ENCODE results near the gene B3GNT5. TPM values are rescaled to one million over a fixed set of nuclear protein-coding genes. Genes with fewer than 3 reads are reported as not detected.

Gene B3GNT5
- total and polyA plus RNA-seq, 9 of the 15 experiments (the other 6 are each of a cell fraction or from before 2014, with no cell fraction given): 8.8 to 23.8 (median 14.4) TPM

GRCh38 chr3:183210862-183211341 lies 42.2 kb upstream of the B3GNT5 start:
- ATAC-seq (no peak), FAIRE-seq (no peak), DNase-seq (ENCODE audit: extremely low read depth in 1 of 4, low spot score in 3 of 4) (no peak)
- Histone ChIP-seq H2AFZ (ENCODE audit: low read depth, low read length) (no peak overlapping the region), H3K36me3 (ENCODE audit: control insufficient read depth, insufficient read depth, low read length) (no peaks in the 10 kb centered on the region; the same call in 2 of the 3 replicates), H3K4me1 (replicated peaks in 1 of 2; ENCODE audit: control insufficient read depth in 2 of 2, insufficient read depth in 2 of 2, low read length in 2 of 2) (peaks cover 3 to 5% of the 10 kb centered on the region in 2 experiments; a peak in 3 of 5 replicates), H4K20me1 (replicated peaks; ENCODE audit: control insufficient read depth, insufficient read depth, low read length) (no peaks in the 10 kb centered on the region), H3K4me2 (ENCODE audit: insufficient read depth, low read length) (no peak overlapping the region), H3K9me3 (replicated peaks; ENCODE audit: control insufficient read depth, insufficient read depth, low read depth, low read length) (no peaks in the 10 kb centered on the region), H3K27ac (ENCODE audit: extremely low read depth, low read depth, low read length) (no peak overlapping the region), H3K4me3 (no peak overlapping the region), H3K9me1 (ENCODE audit: control insufficient read depth, insufficient read depth, low read length) (no peaks in the 10 kb centered on the region), H3K9ac (ENCODE audit: insufficient read depth in 1 of 2, low read depth in 2 of 2, low read length in 2 of 2) (no peak overlapping the region), H3K27me3 (ENCODE audit: control insufficient read depth in 2 of 2, insufficient read depth in 2 of 2, low read length in 2 of 2) (no peaks in the 10 kb centered on the region), H3K79me2 (ENCODE audit: control insufficient read depth, insufficient read depth, low read length) (no peaks in the 10 kb centered on the region)
- TF ChIP-seq MAFF (IDR thresholded peaks at IDR 0.05; ENCODE audit: low read length) (no peak), HNRNPLL (IDR thresholded peaks at IDR 0.05; ENCODE audit: low read depth, low read length, poor library complexity, severe bottlenecking) (no peak)
- TF ChIP-seq, protein P1, sequence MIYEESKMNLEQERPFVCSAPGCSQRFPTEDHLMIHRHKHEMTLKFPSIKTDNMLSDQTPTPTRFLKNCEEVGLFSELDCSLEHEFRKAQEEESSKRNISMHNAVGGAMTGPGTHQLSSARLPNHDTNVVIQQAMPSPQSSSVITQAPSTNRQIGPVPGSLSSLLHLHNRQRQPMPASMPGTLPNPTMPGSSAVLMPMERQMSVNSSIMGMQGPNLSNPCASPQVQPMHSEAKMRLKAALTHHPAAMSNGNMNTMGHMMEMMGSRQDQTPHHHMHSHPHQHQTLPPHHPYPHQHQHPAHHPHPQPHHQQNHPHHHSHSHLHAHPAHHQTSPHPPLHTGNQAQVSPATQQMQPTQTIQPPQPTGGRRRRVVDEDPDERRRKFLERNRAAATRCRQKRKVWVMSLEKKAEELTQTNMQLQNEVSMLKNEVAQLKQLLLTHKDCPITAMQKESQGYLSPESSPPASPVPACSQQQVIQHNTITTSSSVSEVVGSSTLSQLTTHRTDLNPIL (CRISPR knock-in tag; IDR thresholded peaks at IDR 0.05): no peak
- in situ Hi-C loops (cut with MboI): no loop called here
- intact Hi-C loops (cut with micrococcal nuclease): no loop called here
- ChIA-PET POLR2A (interaction anchor here (1.4 kb wide), 1 partner anchor 11 kb away, joined by 4 read pairs; no protein-coding TSS in a partner anchor), CTCF (ENCODE audit: low intra/inter-chr PET ratio) (no interaction called here)
- 39% methylated on average over 6 of the region's 9 CpGs for WGBS (ENCODE audit: insufficient coverage, low coverage, missing lambda C conversion rate)
- BruUV-seq (replicated peaks): no TSS peak

- Histone ChIP-seq H4K20me1 (replicated peaks; ENCODE audit: control insufficient read depth, insufficient read depth, low read length) (no peaks in the 10 kb centered on the region), H2AFZ (ENCODE audit: low read depth, low read length) (no peak overlapping the region), H3K4me3 (no peak overlapping the region), H3K9ac (ENCODE audit: insufficient read depth in 1 of 2, low read depth in 2 of 2, low read length in 2 of 2) (no peak overlapping the region), H3K4me2 (ENCODE audit: insufficient read depth, low read length) (no peak overlapping the region), H3K9me1 (ENCODE audit: control insufficient read depth, insufficient read depth, low read length) (no peaks in the 10 kb centered on the region), H3K79me2 (ENCODE audit: control insufficient read depth, insufficient read depth, low read length) (no peaks in the 10 kb centered on the region), H3K36me3 (ENCODE audit: control insufficient read depth, insufficient read depth, low read length) (no peaks in the 10 kb centered on the region; the same call in 2 of the 3 replicates), H3K27ac (ENCODE audit: extremely low read depth, low read depth, low read length) (no peak overlapping the region), H3K27me3 (ENCODE audit: control insufficient read depth in 2 of 2, insufficient read depth in 2 of 2, low read length in 2 of 2) (no peaks in the 10 kb centered on the region), H3K9me3 (replicated peaks; ENCODE audit: control insufficient read depth, insufficient read depth, low read depth, low read length) (no peaks in the 10 kb centered on the region), H3K4me1 (replicated peaks in 1 of 2; ENCODE audit: control insufficient read depth in 2 of 2, insufficient read depth in 2 of 2, low read length in 2 of 2) (peaks cover 3 to 5% of the 10 kb centered on the region in 2 experiments; a peak in 3 of 5 replicates)
- TF ChIP-seq, protein P2, sequence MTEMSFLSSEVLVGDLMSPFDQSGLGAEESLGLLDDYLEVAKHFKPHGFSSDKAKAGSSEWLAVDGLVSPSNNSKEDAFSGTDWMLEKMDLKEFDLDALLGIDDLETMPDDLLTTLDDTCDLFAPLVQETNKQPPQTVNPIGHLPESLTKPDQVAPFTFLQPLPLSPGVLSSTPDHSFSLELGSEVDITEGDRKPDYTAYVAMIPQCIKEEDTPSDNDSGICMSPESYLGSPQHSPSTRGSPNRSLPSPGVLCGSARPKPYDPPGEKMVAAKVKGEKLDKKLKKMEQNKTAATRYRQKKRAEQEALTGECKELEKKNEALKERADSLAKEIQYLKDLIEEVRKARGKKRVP (CRISPR knock-in tag; IDR thresholded peaks at IDR 0.05): no peak
- no peak for TF ChIP-seq ATF3 (IDR thresholded peaks at IDR 0.05)
- no peak for TF ChIP-seq ATF3 (CRISPR knock-in tag; conservative IDR thresholded peaks at IDR 0.05)
- TF ChIP-seq MEIS2 (IDR thresholded peaks at IDR 0.05; ENCODE audit: partially characterized antibody): no peak
- no peak for TF ChIP-seq ZFX (CRISPR knock-in tag; IDR thresholded peaks at IDR 0.05)
- TF ChIP-seq TBL1XR1 (IDR thresholded peaks at IDR 0.05; ENCODE audit: low read length in 2 of 2): no peak
- in situ Hi-C loops (cut with MboI) (no loop called here), intact Hi-C loops (cut with micrococcal nuclease) (no loop called here)
- FAIRE-seq: no peak
- BruUV-seq (replicated peaks): no TSS peak
- ChIA-PET CTCF (ENCODE audit: low intra/inter-chr PET ratio) (no interaction called here), POLR2A (interaction anchor here (1.1 kb wide), 1 partner anchor 14 kb away, joined by 3 read pairs; no protein-coding TSS in a partner anchor)
- no peak for DNase-seq (ENCODE audit: extremely low read depth in 1 of 4, low spot score in 3 of 4)
- peak; percentile 62 for ATAC-seq
- WGBS (ENCODE audit: insufficient coverage, low coverage, missing lambda C conversion rate): 59% methylated on average over 13 of the region's 13 CpGs
Observed at GRCh38 chr3:183211352-183211751, 41.7 kb upstream of the B3GNT5 start.
